Stomach (tissue), 4 donors: ENCODE data around the gene SORCS1.

Experiments
- POLR2AphosphoS5 ChIP-seq, 3 donors: sonication (generic); formaldehyde crosslinking; IDR thresholded peaks; one replicate each; pipeline ENCODE4 v1.6.1; 2016; ENCODE audit warnings: antibody characterized with exemption in 3 of 3
- TF ChIP-seq, protein P1 (sequence below), 7 experiments: fragments of 450-650 bp in 4 of 7; fragments of 200-600 bp in 3 of 7; sonication (generic) in 3 of 7; IDR thresholded peaks; one replicate each; pipeline ENCODE4 v1.5.1; 2016 to 2019; ENCODE audit warnings: antibody characterized with exemption in 7 of 7, control low read depth in 2 of 7, mild to moderate bottlenecking in 1 of 7

- TF ChIP-seq POLR2AphosphoS5 (IDR thresholded peaks at IDR 0.05) = no peak
- TF ChIP-seq, protein P1, sequence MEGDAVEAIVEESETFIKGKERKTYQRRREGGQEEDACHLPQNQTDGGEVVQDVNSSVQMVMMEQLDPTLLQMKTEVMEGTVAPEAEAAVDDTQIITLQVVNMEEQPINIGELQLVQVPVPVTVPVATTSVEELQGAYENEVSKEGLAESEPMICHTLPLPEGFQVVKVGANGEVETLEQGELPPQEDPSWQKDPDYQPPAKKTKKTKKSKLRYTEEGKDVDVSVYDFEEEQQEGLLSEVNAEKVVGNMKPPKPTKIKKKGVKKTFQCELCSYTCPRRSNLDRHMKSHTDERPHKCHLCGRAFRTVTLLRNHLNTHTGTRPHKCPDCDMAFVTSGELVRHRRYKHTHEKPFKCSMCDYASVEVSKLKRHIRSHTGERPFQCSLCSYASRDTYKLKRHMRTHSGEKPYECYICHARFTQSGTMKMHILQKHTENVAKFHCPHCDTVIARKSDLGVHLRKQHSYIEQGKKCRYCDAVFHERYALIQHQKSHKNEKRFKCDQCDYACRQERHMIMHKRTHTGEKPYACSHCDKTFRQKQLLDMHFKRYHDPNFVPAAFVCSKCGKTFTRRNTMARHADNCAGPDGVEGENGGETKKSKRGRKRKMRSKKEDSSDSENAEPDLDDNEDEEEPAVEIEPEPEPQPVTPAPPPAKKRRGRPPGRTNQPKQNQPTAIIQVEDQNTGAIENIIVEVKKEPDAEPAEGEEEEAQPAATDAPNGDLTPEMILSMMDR (IDR thresholded peaks at IDR 0.05) = no peak
Observed at GRCh38 chr10:106714734-106715555, 449.6 kb downstream of the SORCS1 start.
